ENCODE results near the gene PDPK1.

The PDPK1 gene

GRCh38 chr16:2511128-2511800, 26.6 kb upstream of the PDPK1 start:
- Histone ChIP-seq H3K4me2 (ENCODE audit: low read length) (no peak overlapping the region), H3K23ac (ENCODE audit: low read length) (no peak overlapping the region), H3K79me1 (ENCODE audit: low read length) (peaks cover 10% of the 10 kb centered on the region), H3K36me3 (ENCODE audit: control insufficient read depth, insufficient read depth, low read length) (no peaks in the 10 kb centered on the region), H3K9ac (ENCODE audit: low read length) (peak overlapping the region; percentile 32), H3K18ac (ENCODE audit: low read length) (no peak overlapping the region), H2BK5ac (ENCODE audit: low read length) (no peak overlapping the region), H3K79me2 (ENCODE audit: control insufficient read depth, insufficient read depth, low read length) (peaks cover 23% of the 10 kb centered on the region), H3K56ac (ENCODE audit: low read length) (peak overlapping the region; percentile 73), H4K5ac (ENCODE audit: low read length) (no peak overlapping the region), H2BK120ac (ENCODE audit: low read depth, low read length) (no peak overlapping the region), H3K4me1 (ENCODE audit: control insufficient read depth, low read depth, low read length) (peaks cover 2% of the 10 kb centered on the region), H2BK15ac (replicated peaks; ENCODE audit: low read depth) (no peak overlapping the region), H3K4me3 (ENCODE audit: low read length) (no peak overlapping the region), H3K4ac (ENCODE audit: low read depth, low read length) (no peak overlapping the region), H4K8ac (ENCODE audit: low read depth, low read length) (no peak overlapping the region), H3K27me3 (ENCODE audit: insufficient read depth, low read length, poor library complexity) (no peaks in the 10 kb centered on the region), H3K27ac (ENCODE audit: low read depth, low read length) (no peak overlapping the region), H2AK5ac (ENCODE audit: low read length) (no peak overlapping the region)
- WGBS (ENCODE audit: extremely low coverage, insufficient coverage, low lambda C conversion rate), result no CpG with 5 or more reads among the region's 24 CpGs
- peak; percentile 47 for DNase-seq

- Histone ChIP-seq H2AK5ac (ENCODE audit: low read length) (no peak overlapping the region), H2BK5ac (ENCODE audit: low read length) (no peak overlapping the region), H2BK120ac (ENCODE audit: low read depth, low read length) (no peak overlapping the region), H3K4me1 (ENCODE audit: control insufficient read depth, low read depth, low read length) (peaks cover 2% of the 10 kb centered on the region), H3K56ac (ENCODE audit: low read length) (peak overlapping the region; percentile 73), H3K4me3 (ENCODE audit: low read length) (no peak overlapping the region), H3K36me3 (ENCODE audit: control insufficient read depth, insufficient read depth, low read length) (no peaks in the 10 kb centered on the region), H3K9ac (ENCODE audit: low read length) (no peak overlapping the region), H3K27me3 (ENCODE audit: insufficient read depth, low read length, poor library complexity) (no peaks in the 10 kb centered on the region), H4K8ac (ENCODE audit: low read depth, low read length) (no peak overlapping the region), H3K4ac (ENCODE audit: low read depth, low read length) (no peak overlapping the region), H3K27ac (ENCODE audit: low read depth, low read length) (no peak overlapping the region), H2BK15ac (replicated peaks; ENCODE audit: low read depth) (no peak overlapping the region), H3K18ac (ENCODE audit: low read length) (no peak overlapping the region), H3K79me2 (ENCODE audit: control insufficient read depth, insufficient read depth, low read length) (peaks cover 32% of the 10 kb centered on the region), H4K5ac (ENCODE audit: low read length) (no peak overlapping the region), H3K4me2 (ENCODE audit: low read length) (no peak overlapping the region), H3K23ac (ENCODE audit: low read length) (no peak overlapping the region), H3K79me1 (ENCODE audit: low read length) (peaks cover 17% of the 10 kb centered on the region)
- no peak for DNase-seq
- no CpG with 5 or more reads among the region's 17 CpGs for WGBS (ENCODE audit: extremely low coverage, insufficient coverage, low lambda C conversion rate)
Observed at GRCh38 chr16:2511996-2512734, 25.7 kb upstream of the PDPK1 start.

GRCh38 chr16:2512735-2513404, 25.0 kb upstream of the PDPK1 start:
- Histone ChIP-seq H2BK120ac (ENCODE audit: low read depth, low read length) (no peak overlapping the region), H3K27me3 (ENCODE audit: insufficient read depth, low read length, poor library complexity) (no peaks in the 10 kb centered on the region), H3K9ac (ENCODE audit: low read length) (peak overlapping the region; percentile 81), H3K27ac (ENCODE audit: low read depth, low read length) (peak overlapping the region; percentile 94), H2AK5ac (ENCODE audit: low read length) (no peak overlapping the region), H4K5ac (ENCODE audit: low read length) (no peak overlapping the region), H3K56ac (ENCODE audit: low read length) (peak overlapping the region; percentile 91), H2BK15ac (replicated peaks; ENCODE audit: low read depth) (no peak overlapping the region), H3K23ac (ENCODE audit: low read length) (peak overlapping the region; percentile 15), H3K4me2 (ENCODE audit: low read length) (peak overlapping the region; percentile 63), H3K79me1 (ENCODE audit: low read length) (peaks cover 17% of the 10 kb centered on the region), H4K8ac (ENCODE audit: low read depth, low read length) (peak overlapping the region; percentile 43), H3K4me3 (ENCODE audit: low read length) (no peak overlapping the region), H3K4me1 (ENCODE audit: control insufficient read depth, low read depth, low read length) (peaks cover 2% of the 10 kb centered on the region), H3K79me2 (ENCODE audit: control insufficient read depth, insufficient read depth, low read length) (peaks cover 39% of the 10 kb centered on the region), H2BK5ac (ENCODE audit: low read length) (no peak overlapping the region), H3K4ac (ENCODE audit: low read depth, low read length) (no peak overlapping the region), H3K36me3 (ENCODE audit: control insufficient read depth, insufficient read depth, low read length) (no peaks in the 10 kb centered on the region), H3K18ac (ENCODE audit: low read length) (peak overlapping the region; percentile 21)
- DNase-seq, result peak; percentile 53
- no CpG with 5 or more reads among the region's 15 CpGs for WGBS (ENCODE audit: extremely low coverage, insufficient coverage, low lambda C conversion rate)

GRCh38 chr16:2513405-2514332, 24.2 kb upstream of the PDPK1 start, which contains the start of gene ATP6V0C:
Gene ATP6V0C, plus strand, starts transcription at chr16:2513952. Its CDS starts 152 bp downstream, at chr16:2514104.
- peak within 1 kb of the TSS; percentile 98 for H3K56ac ChIP-seq (ENCODE audit: low read length)
- H4K5ac ChIP-seq (ENCODE audit: low read length), result no peak within 1 kb of the TSS
- peaks cover 2% of the 10 kb centered on the region for H3K4me1 ChIP-seq (ENCODE audit: control insufficient read depth, low read depth, low read length)
- H3K27me3 ChIP-seq (ENCODE audit: insufficient read depth, low read length, poor library complexity), result no peaks in the 10 kb centered on the region
- peaks cover 47% of the 10 kb centered on the region for H3K79me2 ChIP-seq (ENCODE audit: control insufficient read depth, insufficient read depth, low read length)
- peak within 1 kb of the TSS; percentile 15 for H3K23ac ChIP-seq (ENCODE audit: low read length)
- peak; percentile 93 for DNase-seq
- H2BK5ac ChIP-seq (ENCODE audit: low read length), result no peak within 1 kb of the TSS
- H3K27ac ChIP-seq (ENCODE audit: low read depth, low read length), result peak within 1 kb of the TSS; percentile 94
- no CpG with 5 or more reads among the region's 122 CpGs for WGBS (ENCODE audit: extremely low coverage, insufficient coverage, low lambda C conversion rate)
- peak within 1 kb of the TSS; percentile 84 for H3K4ac ChIP-seq (ENCODE audit: low read depth, low read length)
- H3K4me2 ChIP-seq (ENCODE audit: low read length), result peak within 1 kb of the TSS; percentile 91
- no peaks in the 10 kb centered on the region for H3K36me3 ChIP-seq (ENCODE audit: control insufficient read depth, insufficient read depth, low read length)
- peak within 1 kb of the TSS; percentile 19 for H2BK120ac ChIP-seq (ENCODE audit: low read depth, low read length)
- peaks cover 17% of the 10 kb centered on the region for H3K79me1 ChIP-seq (ENCODE audit: low read length)
- no peak within 1 kb of the TSS for H2AK5ac ChIP-seq (ENCODE audit: low read length)
- H2BK15ac ChIP-seq (replicated peaks; ENCODE audit: low read depth), result no peak within 1 kb of the TSS
- H3K9ac ChIP-seq (ENCODE audit: low read length), result peak within 1 kb of the TSS; percentile 89
- H4K8ac ChIP-seq (ENCODE audit: low read depth, low read length), result peak within 1 kb of the TSS; percentile 43
- peak within 1 kb of the TSS; percentile 83 for H3K18ac ChIP-seq (ENCODE audit: low read length)
- peak within 1 kb of the TSS; percentile 73 for H3K4me3 ChIP-seq (ENCODE audit: low read length)
